Neutrophil (primary cell): ENCODE data around the gene MMP14.
A peak's percentile ranks its signal among the peaks of the same experiment; 100 is the strongest.

Experiments used
- H3K27ac ChIP-seq: fragments of 200-600 bp; sonication (generic); 2 replicates; pipeline ENCODE4 v1.5.1; 2016; ENCODE audit warnings: mild to moderate bottlenecking, moderate library complexity
- H3K27me3 ChIP-seq: fragments of 200-600 bp; sonication (generic); 2 replicates; pipeline ENCODE4 v1.6.0; 2016; ENCODE audit warnings: mild to moderate bottlenecking
- H3K36me3 ChIP-seq: fragments of 200-600 bp; sonication (generic); 2 replicates; pipeline ENCODE4 v1.5.1; 2017
- H3K4me1 ChIP-seq, 2 experiments: fragments of 200-600 bp in 1 of 2; sonication (generic) in 1 of 2; 1 replicate in 1 of 2; 2 replicates in 1 of 2; pipeline versions ENCODE4 v1.5.1 to v1.6.1; 2013 to 2016; ENCODE audit warnings: low read depth in 1 of 2, low read length in 1 of 2, mild to moderate bottlenecking in 1 of 2, moderate library complexity in 1 of 2; ENCODE audit not compliant: control insufficient read depth in 1 of 2, insufficient read depth in 1 of 2
- H3K4me3 ChIP-seq, 2 experiments: fragments of 200-600 bp in 1 of 2; sonication (generic) in 1 of 2; 1 replicate in 1 of 2; 2 replicates in 1 of 2; pipeline ENCODE4 v1.5.1; 2013 to 2016; ENCODE audit warnings: low read depth in 1 of 2, low read length in 1 of 2, mild to moderate bottlenecking in 1 of 2, moderate library complexity in 1 of 2
- H3K9me3 ChIP-seq: fragments of 200-600 bp; sonication (generic); 2 replicates; pipeline ENCODE4 v1.5.1; 2016
- CTCF ChIP-seq: fragments of 200-600 bp; sonication (generic); IDR thresholded peaks from 2 replicates; pipeline ENCODE4 v1.5.1; 2016; ENCODE audit warnings: antibody characterized with exemption

Gene MMP14

DNA sequence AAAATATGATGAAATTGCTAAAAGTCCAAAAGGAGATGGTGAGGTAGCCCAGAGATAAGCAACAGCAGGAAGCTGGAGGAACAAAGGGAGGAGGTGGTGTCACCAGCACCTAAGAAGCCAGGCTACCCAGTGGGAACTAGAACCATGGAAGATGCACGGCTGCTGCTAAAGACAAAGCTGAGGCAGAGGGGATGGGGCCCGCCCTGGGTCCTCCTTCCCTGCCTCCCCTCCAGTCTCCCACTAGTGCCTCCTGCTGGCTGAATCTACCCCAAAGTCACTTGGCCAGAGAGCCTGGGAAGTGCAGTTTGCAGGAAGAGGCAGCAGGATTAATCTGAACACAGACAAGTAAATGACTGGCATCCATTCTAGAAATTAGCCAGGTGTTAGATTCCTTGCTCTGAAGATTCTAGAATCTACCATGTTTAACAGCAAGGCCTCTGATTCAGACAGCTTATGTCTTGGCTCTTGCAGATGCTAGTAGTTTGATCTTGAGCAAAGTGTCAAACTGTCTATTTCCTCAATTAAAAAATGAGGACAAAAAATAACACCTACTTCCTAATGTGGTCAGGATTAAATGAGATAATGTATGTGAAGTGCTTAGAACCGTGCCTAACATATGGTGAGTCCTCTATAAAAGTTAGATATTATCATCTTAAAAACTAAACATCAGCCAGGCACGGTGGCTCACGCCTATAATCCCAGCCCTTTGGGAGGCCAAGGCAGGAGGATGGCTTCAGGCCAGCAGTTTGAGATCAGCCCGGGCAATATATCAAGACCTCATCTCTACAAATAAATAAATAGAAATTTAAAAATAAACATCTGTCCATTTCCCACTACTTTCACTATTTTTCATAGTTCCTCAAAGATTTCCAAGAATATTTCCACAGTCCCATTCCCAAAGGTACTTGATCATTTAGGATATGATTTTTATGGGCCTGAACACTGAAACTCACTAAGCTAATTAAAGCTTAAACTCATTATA is 29.3 kb downstream of the MMP14 start:
- H3K27me3 ChIP-seq = no peaks in the 10 kb centered on the region
- no peaks in the 10 kb centered on the region for H3K36me3 ChIP-seq
- peaks cover 19 to 22% of the 10 kb centered on the region in 2 experiments for H3K4me1 ChIP-seq
- peak overlapping the region; percentile 17 for H3K27ac ChIP-seq
- no peak for TF ChIP-seq CTCF
- no peaks in the 10 kb centered on the region for H3K9me3 ChIP-seq
- H3K4me3 ChIP-seq = no peak overlapping the region

DNA sequence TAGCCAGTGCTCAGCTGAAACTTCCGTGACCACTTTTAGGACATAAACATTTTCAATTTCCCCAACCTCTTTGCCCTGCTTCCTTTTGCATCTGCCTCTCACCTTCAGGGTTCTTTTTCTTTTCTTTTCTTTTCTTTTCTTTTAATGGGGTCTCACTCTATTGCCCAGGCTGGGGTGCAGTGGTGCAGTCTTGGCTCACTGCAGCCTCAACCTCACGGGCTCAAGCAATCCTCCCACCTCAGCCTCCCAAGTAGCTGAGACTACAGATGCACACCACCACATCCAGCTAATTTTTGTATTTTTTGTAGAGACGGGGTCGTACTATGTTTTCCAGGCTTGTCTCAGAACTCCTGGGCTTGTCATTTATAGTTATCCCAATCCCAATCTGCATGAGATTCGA is 30.5 kb downstream of the MMP14 start:
- no peak for TF ChIP-seq CTCF
- Histone ChIP-seq H3K36me3 (no peaks in the 10 kb centered on the region), H3K27me3 (no peaks in the 10 kb centered on the region), H3K9me3 (no peaks in the 10 kb centered on the region), H3K4me1 (peaks cover 28 to 30% of the 10 kb centered on the region in 2 experiments), H3K27ac (no peak overlapping the region), H3K4me3 (no peak overlapping the region)

GRCh38 chr14:22870811-22871223 is 34.4 kb downstream of the MMP14 start:
- TF ChIP-seq CTCF = no peak
- Histone ChIP-seq H3K27me3 (no peaks in the 10 kb centered on the region), H3K4me1 (peaks cover 61 to 63% of the 10 kb centered on the region in 2 experiments), H3K4me3 (peak overlapping the region; percentile 75 to 84), H3K27ac (peak overlapping the region; percentile 100), H3K9me3 (no peaks in the 10 kb centered on the region), H3K36me3 (peaks cover 34% of the 10 kb centered on the region)

DNA sequence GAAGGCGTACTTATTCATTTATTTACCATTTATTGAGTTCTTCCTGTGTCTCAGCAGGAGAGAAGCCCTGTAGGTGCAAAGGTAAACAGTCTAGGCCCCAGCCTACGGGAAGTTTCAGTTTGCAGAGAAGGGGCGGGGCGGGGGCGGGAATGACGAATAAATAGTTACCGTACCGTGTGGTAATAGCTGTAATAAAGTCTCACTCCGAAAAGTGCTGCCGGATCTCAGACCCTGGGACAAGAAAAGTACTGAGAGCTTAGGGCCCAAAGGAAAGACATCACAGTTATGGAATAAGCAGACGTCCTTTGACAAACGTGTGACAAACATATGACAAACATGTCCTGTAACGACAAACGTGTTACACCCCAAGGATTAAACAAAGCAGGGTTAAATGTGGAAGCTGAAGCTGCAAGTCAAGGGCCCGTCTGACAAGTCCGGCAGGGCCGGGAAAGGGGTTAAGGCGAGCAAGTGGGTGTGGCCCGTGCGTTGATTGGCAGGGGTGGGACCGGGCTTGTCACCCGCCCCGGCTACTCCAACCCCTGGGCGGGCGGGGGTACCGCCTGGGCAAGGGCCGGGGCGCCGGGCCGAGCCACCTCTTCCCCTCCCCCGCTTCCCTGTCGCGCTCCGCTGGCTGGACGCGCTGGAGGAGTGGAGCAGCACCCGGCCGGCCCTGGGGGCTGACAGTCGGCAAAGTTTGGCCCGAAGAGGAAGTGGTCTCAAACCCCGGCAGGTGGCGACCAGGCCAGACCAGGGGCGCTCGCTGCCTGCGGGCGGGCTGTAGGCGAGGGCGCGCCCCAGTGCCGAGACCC is 35.0 kb downstream of the MMP14 start, which contains the start of gene LRP10:
Gene LRP10, plus strand, starts transcription at position 517 of the 809 bp plus-strand sequence. CDS start 564 bp downstream, outside the sequence.
- Histone ChIP-seq H3K27me3 (no peaks in the 10 kb centered on the region), H3K36me3 (peaks cover 41% of the 10 kb centered on the region), H3K4me1 (peaks cover 65 to 68% of the 10 kb centered on the region in 2 experiments), H3K9me3 (no peaks in the 10 kb centered on the region), H3K27ac (peak within 1 kb of the TSS; percentile 100), H3K4me3 (peak within 1 kb of the TSS; percentile 75 to 84)
- peak; percentile 37 for TF ChIP-seq CTCF

DNA sequence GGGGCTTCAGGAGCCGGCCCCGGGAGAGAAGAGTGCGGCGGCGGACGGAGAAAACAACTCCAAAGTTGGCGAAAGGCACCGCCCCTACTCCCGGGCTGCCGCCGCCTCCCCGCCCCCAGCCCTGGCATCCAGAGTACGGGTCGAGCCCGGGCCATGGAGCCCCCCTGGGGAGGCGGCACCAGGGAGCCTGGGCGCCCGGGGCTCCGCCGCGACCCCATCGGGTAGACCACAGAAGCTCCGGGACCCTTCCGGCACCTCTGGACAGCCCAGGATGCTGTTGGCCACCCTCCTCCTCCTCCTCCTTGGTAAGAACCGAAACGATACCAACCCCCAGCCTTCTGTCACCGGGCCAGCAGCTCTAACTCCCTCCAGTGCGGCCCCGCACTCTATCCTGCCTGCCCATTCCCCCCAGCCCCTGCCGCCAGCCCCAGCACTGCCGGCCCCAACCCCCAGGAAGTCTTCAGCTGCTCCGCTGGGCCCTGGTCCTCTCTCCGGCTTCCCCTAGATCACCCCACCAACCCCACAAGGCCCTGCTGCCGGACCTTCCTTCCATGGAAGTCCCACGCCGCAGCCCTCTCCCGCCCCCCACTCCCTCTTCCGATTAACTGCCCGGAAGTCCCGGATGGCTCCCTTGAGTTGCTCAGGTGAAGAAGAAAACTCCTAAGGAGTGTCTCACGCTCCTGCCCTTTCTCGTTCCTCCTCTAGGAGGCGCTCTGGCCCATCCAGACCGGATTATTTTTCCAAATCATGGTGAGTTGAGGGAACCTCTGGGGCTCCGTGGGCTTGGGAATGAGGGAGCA is 35.8 kb downstream of the MMP14 start:
- peak; percentile 98 for TF ChIP-seq CTCF
- Histone ChIP-seq H3K36me3 (peaks cover 49% of the 10 kb centered on the region), H3K4me3 (peak overlapping the region; percentile 75 to 84), H3K4me1 (peaks cover 67 to 75% of the 10 kb centered on the region in 2 experiments), H3K27ac (peak overlapping the region; percentile 100), H3K9me3 (no peaks in the 10 kb centered on the region), H3K27me3 (no peaks in the 10 kb centered on the region)
